ENCODE results near the gene ADAM19.

The ADAM19 gene

GRCh38 chr5:157456301-157456700 is 119.3 kb downstream of the ADAM19 start:
- H3K4me2 ChIP-seq (ENCODE audit: low read depth, low read length, poor library complexity, severe bottlenecking) = no peak overlapping the region
- no peak overlapping the region for H3K9ac ChIP-seq (ENCODE audit: low read depth, low read length, poor library complexity, severe bottlenecking)
- H3K9me2 ChIP-seq (replicated peaks; ENCODE audit: low read depth, low read length) = no peaks in the 10 kb centered on the region
- no peak overlapping the region for H3K4me3 ChIP-seq (ENCODE audit: low read length, poor library complexity, severe bottlenecking)
- H3K9me3 ChIP-seq (ENCODE audit: insufficient read depth, low read depth, low read length) = no peaks in the 10 kb centered on the region
- no peaks in the 10 kb centered on the region for H3K36me3 ChIP-seq (ENCODE audit: insufficient read depth, low read length)
- no peak for TF ChIP-seq EZH2phosphoT487 (IDR thresholded peaks at IDR 0.05; ENCODE audit: borderline replicate concordance)
- TF ChIP-seq, protein P1, sequence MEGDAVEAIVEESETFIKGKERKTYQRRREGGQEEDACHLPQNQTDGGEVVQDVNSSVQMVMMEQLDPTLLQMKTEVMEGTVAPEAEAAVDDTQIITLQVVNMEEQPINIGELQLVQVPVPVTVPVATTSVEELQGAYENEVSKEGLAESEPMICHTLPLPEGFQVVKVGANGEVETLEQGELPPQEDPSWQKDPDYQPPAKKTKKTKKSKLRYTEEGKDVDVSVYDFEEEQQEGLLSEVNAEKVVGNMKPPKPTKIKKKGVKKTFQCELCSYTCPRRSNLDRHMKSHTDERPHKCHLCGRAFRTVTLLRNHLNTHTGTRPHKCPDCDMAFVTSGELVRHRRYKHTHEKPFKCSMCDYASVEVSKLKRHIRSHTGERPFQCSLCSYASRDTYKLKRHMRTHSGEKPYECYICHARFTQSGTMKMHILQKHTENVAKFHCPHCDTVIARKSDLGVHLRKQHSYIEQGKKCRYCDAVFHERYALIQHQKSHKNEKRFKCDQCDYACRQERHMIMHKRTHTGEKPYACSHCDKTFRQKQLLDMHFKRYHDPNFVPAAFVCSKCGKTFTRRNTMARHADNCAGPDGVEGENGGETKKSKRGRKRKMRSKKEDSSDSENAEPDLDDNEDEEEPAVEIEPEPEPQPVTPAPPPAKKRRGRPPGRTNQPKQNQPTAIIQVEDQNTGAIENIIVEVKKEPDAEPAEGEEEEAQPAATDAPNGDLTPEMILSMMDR (conservative IDR thresholded peaks at IDR 0.05; ENCODE audit: low read length) = no peak
- H2AFZ ChIP-seq (ENCODE audit: low read length) = no peak overlapping the region
- no peaks in the 10 kb centered on the region for H3K79me2 ChIP-seq (ENCODE audit: insufficient read depth, low read length)
- no peaks in the 10 kb centered on the region for H3K4me1 ChIP-seq (ENCODE audit: insufficient read depth, low read length, poor library complexity, severe bottlenecking)
- H3F3A ChIP-seq (ENCODE audit: low read depth) = no peaks in the 10 kb centered on the region
- no peaks in the 10 kb centered on the region for H3K27me3 ChIP-seq (ENCODE audit: insufficient read depth, low read length, poor library complexity, severe bottlenecking)
- no peaks in the 10 kb centered on the region for H4K20me1 ChIP-seq (ENCODE audit: insufficient read depth, low read length, poor library complexity, severe bottlenecking)

DNA sequence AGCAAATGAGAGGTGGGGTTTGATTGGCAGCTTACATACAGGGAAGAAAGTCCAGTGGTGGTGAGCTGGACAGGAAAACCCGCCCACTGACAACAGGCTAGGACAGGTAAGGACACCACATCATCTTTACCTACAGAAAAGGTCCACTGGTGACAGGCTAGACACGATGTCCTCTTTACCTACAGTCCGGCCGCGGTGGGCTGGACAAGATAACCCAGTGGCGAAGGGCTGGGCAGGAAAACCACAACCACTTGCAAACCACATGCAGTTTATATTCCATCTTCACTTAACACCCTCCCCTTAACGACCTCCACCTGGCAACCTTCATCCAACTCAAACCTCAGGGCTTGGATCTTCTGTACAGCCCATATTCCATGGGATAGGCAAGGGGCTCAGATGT is 120.5 kb downstream of the ADAM19 start:
- Histone ChIP-seq H3K9me3 (ENCODE audit: insufficient read depth, low read depth, low read length) (no peaks in the 10 kb centered on the region), H2AFZ (ENCODE audit: low read length) (no peak overlapping the region), H3K4me2 (ENCODE audit: low read depth, low read length, poor library complexity, severe bottlenecking) (no peak overlapping the region), H3K79me2 (ENCODE audit: insufficient read depth, low read length) (no peaks in the 10 kb centered on the region), H3K4me3 (ENCODE audit: low read length, poor library complexity, severe bottlenecking) (no peak overlapping the region), H3F3A (ENCODE audit: low read depth) (no peaks in the 10 kb centered on the region), H3K27me3 (ENCODE audit: insufficient read depth, low read length, poor library complexity, severe bottlenecking) (no peaks in the 10 kb centered on the region), H3K36me3 (ENCODE audit: insufficient read depth, low read length) (no peaks in the 10 kb centered on the region), H3K9me2 (replicated peaks; ENCODE audit: low read depth, low read length) (no peaks in the 10 kb centered on the region), H3K4me1 (ENCODE audit: insufficient read depth, low read length, poor library complexity, severe bottlenecking) (no peaks in the 10 kb centered on the region), H4K20me1 (ENCODE audit: insufficient read depth, low read length, poor library complexity, severe bottlenecking) (no peaks in the 10 kb centered on the region), H3K9ac (ENCODE audit: low read depth, low read length, poor library complexity, severe bottlenecking) (no peak overlapping the region)
- TF ChIP-seq, protein P1 (conservative IDR thresholded peaks at IDR 0.05; ENCODE audit: low read length) = no peak
- TF ChIP-seq EZH2phosphoT487 (IDR thresholded peaks at IDR 0.05; ENCODE audit: borderline replicate concordance) = no peak

DNA sequence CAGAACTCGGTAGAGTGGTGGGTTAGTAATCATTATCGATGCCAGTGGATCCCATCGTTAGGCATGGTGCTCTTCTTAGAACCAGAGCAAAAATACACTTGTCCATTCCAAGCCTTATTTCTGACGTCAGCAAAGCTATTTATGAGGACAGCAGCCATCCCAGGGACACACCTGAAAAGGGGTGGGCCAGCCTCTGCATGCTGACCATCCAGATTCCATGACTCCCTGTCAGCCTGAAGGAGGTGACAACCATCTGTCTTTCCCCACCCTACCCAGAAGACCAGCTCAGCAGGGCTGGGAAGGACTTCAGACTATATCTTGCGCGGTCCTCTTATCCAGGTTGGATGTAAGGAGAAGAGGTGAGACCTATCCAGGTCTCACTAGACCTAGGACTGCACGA is 121.3 kb downstream of the ADAM19 start:
- H3K9me3 ChIP-seq (ENCODE audit: insufficient read depth, low read depth, low read length) = no peaks in the 10 kb centered on the region
- no peaks in the 10 kb centered on the region for H3K27me3 ChIP-seq (ENCODE audit: insufficient read depth, low read length, poor library complexity, severe bottlenecking)
- H3K36me3 ChIP-seq (ENCODE audit: insufficient read depth, low read length) = no peaks in the 10 kb centered on the region
- H2AFZ ChIP-seq (ENCODE audit: low read length) = no peak overlapping the region
- H4K20me1 ChIP-seq (ENCODE audit: insufficient read depth, low read length, poor library complexity, severe bottlenecking) = no peaks in the 10 kb centered on the region
- no peak overlapping the region for H3K4me3 ChIP-seq (ENCODE audit: low read length, poor library complexity, severe bottlenecking)
- TF ChIP-seq, protein P1 (conservative IDR thresholded peaks at IDR 0.05; ENCODE audit: low read length) = no peak
- TF ChIP-seq EZH2phosphoT487 (IDR thresholded peaks at IDR 0.05; ENCODE audit: borderline replicate concordance) = no peak
- H3K4me1 ChIP-seq (ENCODE audit: insufficient read depth, low read length, poor library complexity, severe bottlenecking) = no peaks in the 10 kb centered on the region
- H3K9me2 ChIP-seq (replicated peaks; ENCODE audit: low read depth, low read length) = no peaks in the 10 kb centered on the region
- H3K79me2 ChIP-seq (ENCODE audit: insufficient read depth, low read length) = no peaks in the 10 kb centered on the region
- no peak overlapping the region for H3K4me2 ChIP-seq (ENCODE audit: low read depth, low read length, poor library complexity, severe bottlenecking)
- H3K9ac ChIP-seq (ENCODE audit: low read depth, low read length, poor library complexity, severe bottlenecking) = no peak overlapping the region
- no peaks in the 10 kb centered on the region for H3F3A ChIP-seq (ENCODE audit: low read depth)

All from Loucy (cell line).